Astrocyte of the spinal cord (primary cell): Measurements from ENCODE around the gene TENT4A.

Experiments used
- DNase-seq: peaks from one replicate; pipeline ENCODE4 v3.0.0; 2011; ENCODE audit warnings: low read depth, low spot score
- H3K4me3 ChIP-seq: 2 replicates; pipeline ENCODE4 v1.5.1; 2011; ENCODE audit warnings: low read depth, mild to moderate bottlenecking, low read length, moderate library complexity
- CTCF ChIP-seq: IDR thresholded peaks from 2 replicates; pipeline ENCODE4 v1.5.1; 2012; ENCODE audit warnings: low read depth, mild to moderate bottlenecking, low read length, inconsistent platforms
- in situ Hi-C: cut with HindIII; loops from 2 replicates; pipeline ENCODE4 v1.10.0; 2017; ENCODE audit warnings: low sequenced_read_pairs

TENT4A gene

GRCh38 chr5:6723816-6724300 is 10.6 kb downstream of the TENT4A start:
- TF ChIP-seq CTCF, result no peak
- in situ Hi-C loops, result no loop called here
- no peak overlapping the region for H3K4me3 ChIP-seq
- no peak for DNase-seq

GRCh38 chr5:6724321-6724929 is 11.2 kb downstream of the TENT4A start:
- H3K4me3 ChIP-seq, result no peak overlapping the region
- in situ Hi-C loops, result no loop called here
- no peak for TF ChIP-seq CTCF
- no peak for DNase-seq

- H3K4me3 ChIP-seq, result no peak overlapping the region
- no peak for TF ChIP-seq CTCF
- DNase-seq, result no peak
- in situ Hi-C loops, result loop anchor here (25.0 kb wide), 1 partner anchor 113 kb away; no protein-coding TSS in a partner anchor
Measured at GRCh38 chr5:6725421-6725820, 12.2 kb downstream of the TENT4A start.

GRCh38 chr5:6726006-6726405 is 12.8 kb downstream of the TENT4A start:
- in situ Hi-C loops, result loop anchor here (25.0 kb wide), 1 partner anchor 114 kb away; no protein-coding TSS in a partner anchor
- no peak overlapping the region for H3K4me3 ChIP-seq
- no peak for TF ChIP-seq CTCF
- DNase-seq, result no peak

GRCh38 chr5:6727231-6727630 is 14.0 kb downstream of the TENT4A start:
- in situ Hi-C loops, result loop anchor here (25.0 kb wide), 1 partner anchor 115 kb away; no protein-coding TSS in a partner anchor

More at GRCh38 chr5:6727231-6727630, 14.0 kb downstream of the TENT4A start:
- no peak for DNase-seq
- no peak for TF ChIP-seq CTCF
- H3K4me3 ChIP-seq, result no peak overlapping the region
